SK-N-SH treated with all-trans-retinoic acid at 6 μM for 48 hours (cell line): Measurements from ENCODE around the gene AZIN2.

Experiments used
- ATAC-seq: fragments of 200-7000 bp; cut with Tn5 transposase; 3 replicates; pipeline ENCODE4 v1.9.1; 2020; ENCODE audit warnings: mild to moderate bottlenecking, moderate library complexity
- ARNTL ChIP-seq: fragments of 450-650 bp; formaldehyde crosslinking; IDR thresholded peaks from 2 replicates; pipeline ENCODE4 v1.5.0; 2020; ENCODE audit warnings: low read depth, mild to moderate bottlenecking, moderate library complexity, borderline replicate concordance
- BACH2 ChIP-seq: fragments of 250-450 bp; sonication (Bioruptor Pico); IDR thresholded peaks from 2 replicates; pipeline ENCODE4 v1.9.0; 2021; ENCODE audit warnings: mild to moderate bottlenecking, borderline replicate concordance
- CREB5 ChIP-seq: fragments of 250-450 bp; sonication (Bioruptor Pico); IDR thresholded peaks from 2 replicates; pipeline ENCODE4 v1.5.1; 2020; ENCODE audit warnings: low read depth, mild to moderate bottlenecking, moderate library complexity
- CSDC2 ChIP-seq: fragments of 250-450 bp; sonication (Bioruptor Pico); IDR thresholded peaks from 2 replicates; pipeline ENCODE4 v1.5.0; 2020; ENCODE audit warnings: mild to moderate bottlenecking, moderate library complexity
- CSRNP3 ChIP-seq: fragments of 250-450 bp; sonication (Bioruptor Pico); IDR thresholded peaks from 2 replicates; pipeline ENCODE4 v1.5.1; 2021; ENCODE audit warnings: mild to moderate bottlenecking, moderate library complexity
- ESRRG ChIP-seq: fragments of 250-450 bp; sonication (Bioruptor Pico); IDR thresholded peaks from 2 replicates; pipeline ENCODE4 v1.6.1; 2021; ENCODE audit warnings: mild to moderate bottlenecking
- ISL1 ChIP-seq: fragments of 250-450 bp; sonication (Bioruptor Pico); IDR thresholded peaks from 2 replicates; pipeline ENCODE4 v2.1.2; 2022; ENCODE audit warnings: mild to moderate bottlenecking, moderate library complexity
- OSR1 ChIP-seq: fragments of 250-450 bp; sonication (Bioruptor Pico); IDR thresholded peaks from 2 replicates; pipeline ENCODE4 v1.8.0; 2022; ENCODE audit warnings: moderate library complexity, mild to moderate bottlenecking, inconsistent platforms
- PATZ1 ChIP-seq: fragments of 250-450 bp; sonication (Bioruptor Pico); IDR thresholded peaks from 2 replicates; pipeline ENCODE4 v1.8.0; 2020; ENCODE audit warnings: mild to moderate bottlenecking, moderate library complexity, borderline replicate concordance
- PPARA ChIP-seq: fragments of 250-450 bp; sonication (Bioruptor Pico); IDR thresholded peaks from 2 replicates; pipeline ENCODE4 v1.5.0; 2020; ENCODE audit warnings: mild to moderate bottlenecking, borderline replicate concordance
- RARB ChIP-seq: fragments of 250-450 bp; sonication (Bioruptor Pico); IDR thresholded peaks from 2 replicates; pipeline ENCODE4 v1.8.0; 2021; ENCODE audit warnings: mild to moderate bottlenecking, moderate library complexity
- SNAI2 ChIP-seq: fragments of 250-450 bp; sonication (Bioruptor Pico); IDR thresholded peaks from 2 replicates; pipeline ENCODE4 v1.5.0; 2020; ENCODE audit warnings: mild to moderate bottlenecking, moderate library complexity
- TCF4 ChIP-seq: fragments of 250-450 bp; sonication (Bioruptor Pico); IDR thresholded peaks from 2 replicates; pipeline ENCODE4 v1.8.0; 2021; ENCODE audit warnings: mild to moderate bottlenecking, moderate library complexity, borderline replicate concordance
- TOX ChIP-seq: fragments of 250-450 bp; sonication (Bioruptor Pico); IDR thresholded peaks from 2 replicates; pipeline ENCODE4 v1.8.0; 2021; ENCODE audit warnings: mild to moderate bottlenecking, moderate library complexity, borderline replicate concordance
- TSHZ2 ChIP-seq: fragments of 250-450 bp; sonication (Bioruptor Pico); IDR thresholded peaks from 2 replicates; pipeline ENCODE4 v1.5.0; 2020; ENCODE audit warnings: mild to moderate bottlenecking, moderate library complexity
- ZC3H10 ChIP-seq: fragments of 250-450 bp; sonication (Bioruptor Pico); IDR thresholded peaks from 2 replicates; pipeline ENCODE4 v1.5.1; 2021; ENCODE audit warnings: mild to moderate bottlenecking, moderate library complexity
- ZFP30 ChIP-seq: fragments of 450-650 bp; formaldehyde crosslinking; IDR thresholded peaks from 2 replicates; pipeline ENCODE4 v1.5.0; 2022; ENCODE audit warnings: mild to moderate bottlenecking, moderate library complexity
- ZNF70 ChIP-seq: fragments of 450-650 bp; formaldehyde crosslinking; IDR thresholded peaks from 2 replicates; pipeline ENCODE4 v1.5.0; 2020; ENCODE audit warnings: mild to moderate bottlenecking, moderate library complexity
- ZNF8 ChIP-seq: fragments of 450-650 bp; formaldehyde crosslinking; IDR thresholded peaks from 2 replicates; pipeline ENCODE4 v1.5.0; 2020; ENCODE audit warnings: mild to moderate bottlenecking, moderate library complexity

AZIN2 gene

GRCh38 chr1:33089457-33089856, 8.5 kb downstream of the AZIN2 start:
- no peak for ATAC-seq
- no peak for TF ChIP-seq CREB5
- no peak for TF ChIP-seq ESRRG (CRISPR knock-in tag)
- TF ChIP-seq BACH2 (CRISPR knock-in tag), result no peak
- TF ChIP-seq CSRNP3 (CRISPR knock-in tag), result no peak
- no peak for TF ChIP-seq ZC3H10 (CRISPR knock-in tag)

- ATAC-seq, result no peak
- no peak for TF ChIP-seq ARNTL (CRISPR knock-in tag)
- TF ChIP-seq ISL1 (CRISPR knock-in tag), result no peak
- TF ChIP-seq SNAI2, result no peak
- TF ChIP-seq ZC3H10 (CRISPR knock-in tag), result no peak
- TF ChIP-seq PATZ1 (CRISPR knock-in tag), result no peak
Observed at GRCh38 chr1:33092438-33092837, 11.5 kb downstream of the AZIN2 start.

- ATAC-seq, result peak; percentile 23; the same call in 2 of the 3 replicates
Observed at GRCh38 chr1:33093004-33093403, 12.1 kb downstream of the AZIN2 start.

GRCh38 chr1:33094486-33094885, 13.5 kb downstream of the AZIN2 start:
- ATAC-seq, result no peak

More at GRCh38 chr1:33093004-33093403, 12.1 kb downstream of the AZIN2 start:
- TF ChIP-seq BACH2 (CRISPR knock-in tag) (no peak), TCF4 (no peak), PPARA (no peak), ISL1 (CRISPR knock-in tag) (no peak), ZNF8 (CRISPR knock-in tag) (no peak), CSRNP3 (CRISPR knock-in tag) (no peak), ESRRG (CRISPR knock-in tag) (no peak)

GRCh38 chr1:33094971-33095604, 14.1 kb downstream of the AZIN2 start:
- TF ChIP-seq RARB (no peak), PPARA (no peak), ZFP30 (CRISPR knock-in tag) (no peak), TSHZ2 (CRISPR knock-in tag) (no peak), ZNF8 (CRISPR knock-in tag) (no peak), CREB5 (no peak), ZNF70 (CRISPR knock-in tag) (no peak), OSR1 (CRISPR knock-in tag) (no peak), BACH2 (CRISPR knock-in tag) (no peak)
- no peak for ATAC-seq

More at GRCh38 chr1:33094486-33094885, 13.5 kb downstream of the AZIN2 start:
- TF ChIP-seq ISL1 (CRISPR knock-in tag) (no peak), CSDC2 (CRISPR knock-in tag) (no peak), ZNF8 (CRISPR knock-in tag) (no peak), ZNF70 (CRISPR knock-in tag) (no peak), TOX (CRISPR knock-in tag) (no peak), PPARA (no peak), CSRNP3 (CRISPR knock-in tag) (no peak), ESRRG (CRISPR knock-in tag) (no peak)
